Neutrophil (primary cell): ENCODE results near the gene TNFRSF13B.

Source experiments
- H3K27ac ChIP-seq: fragments of 200-600 bp; sonication (generic); 2 replicates; pipeline ENCODE4 v1.5.1; 2016; ENCODE audit warnings: mild to moderate bottlenecking, moderate library complexity
- H3K27me3 ChIP-seq: fragments of 200-600 bp; sonication (generic); 2 replicates; pipeline ENCODE4 v1.6.0; 2016; ENCODE audit warnings: mild to moderate bottlenecking
- H3K36me3 ChIP-seq: fragments of 200-600 bp; sonication (generic); 2 replicates; pipeline ENCODE4 v1.5.1; 2017
- H3K4me1 ChIP-seq, 2 experiments: fragments of 200-600 bp in 1 of 2; sonication (generic) in 1 of 2; 1 replicate in 1 of 2; 2 replicates in 1 of 2; pipeline versions ENCODE4 v1.5.1 to v1.6.1; 2013 to 2016; ENCODE audit warnings: low read depth in 1 of 2, low read length in 1 of 2, mild to moderate bottlenecking in 1 of 2, moderate library complexity in 1 of 2; ENCODE audit not compliant: control insufficient read depth in 1 of 2, insufficient read depth in 1 of 2
- H3K4me3 ChIP-seq, 2 experiments: fragments of 200-600 bp in 1 of 2; sonication (generic) in 1 of 2; 1 replicate in 1 of 2; 2 replicates in 1 of 2; pipeline ENCODE4 v1.5.1; 2013 to 2016; ENCODE audit warnings: low read depth in 1 of 2, low read length in 1 of 2, mild to moderate bottlenecking in 1 of 2, moderate library complexity in 1 of 2
- H3K9me3 ChIP-seq: fragments of 200-600 bp; sonication (generic); 2 replicates; pipeline ENCODE4 v1.5.1; 2016
- CTCF ChIP-seq: fragments of 200-600 bp; sonication (generic); IDR thresholded peaks from 2 replicates; pipeline ENCODE4 v1.5.1; 2016; ENCODE audit warnings: antibody characterized with exemption

TNFRSF13B gene

GRCh38 chr17:16940116-16940881 is 31.6 kb downstream of the TNFRSF13B start:
- no peaks in the 10 kb centered on the region for H3K4me1 ChIP-seq
- no peak for TF ChIP-seq CTCF

GRCh38 chr17:16939606-16940115 is 32.3 kb downstream of the TNFRSF13B start:
- H3K4me1 ChIP-seq = no peaks in the 10 kb centered on the region
- peaks cover 19% of the 10 kb centered on the region for H3K27me3 ChIP-seq
- no peak for TF ChIP-seq CTCF

More at GRCh38 chr17:16940116-16940881, 31.6 kb downstream of the TNFRSF13B start:
- H3K4me3 ChIP-seq = no peak overlapping the region
- no peaks in the 10 kb centered on the region for H3K9me3 ChIP-seq
- peaks cover 19% of the 10 kb centered on the region for H3K27me3 ChIP-seq
- H3K27ac ChIP-seq = no peak overlapping the region
- H3K36me3 ChIP-seq = no peaks in the 10 kb centered on the region

GRCh38 chr17:16939208-16939576 is 32.7 kb downstream of the TNFRSF13B start:
- no peaks in the 10 kb centered on the region for H3K4me1 ChIP-seq
- H3K9me3 ChIP-seq = no peaks in the 10 kb centered on the region
- no peak overlapping the region for H3K27ac ChIP-seq
- H3K4me3 ChIP-seq = no peak overlapping the region
- TF ChIP-seq CTCF = no peak
- peaks cover 19% of the 10 kb centered on the region for H3K27me3 ChIP-seq
- no peaks in the 10 kb centered on the region for H3K36me3 ChIP-seq

More at GRCh38 chr17:16939606-16940115, 32.3 kb downstream of the TNFRSF13B start:
- Histone ChIP-seq H3K36me3 (no peaks in the 10 kb centered on the region), H3K9me3 (no peaks in the 10 kb centered on the region), H3K27ac (no peak overlapping the region), H3K4me3 (no peak overlapping the region)

GRCh38 chr17:16938496-16939207 is 33.3 kb downstream of the TNFRSF13B start:
- Histone ChIP-seq H3K4me1 (no peaks in the 10 kb centered on the region), H3K4me3 (no peak overlapping the region), H3K27ac (no peak overlapping the region), H3K36me3 (no peaks in the 10 kb centered on the region), H3K27me3 (peaks cover 19% of the 10 kb centered on the region), H3K9me3 (no peaks in the 10 kb centered on the region)
- TF ChIP-seq CTCF = no peak

GRCh38 chr17:16938031-16938430 is 33.9 kb downstream of the TNFRSF13B start:
- no peak for TF ChIP-seq CTCF
- H3K9me3 ChIP-seq = no peaks in the 10 kb centered on the region
- H3K27me3 ChIP-seq = peaks cover 19% of the 10 kb centered on the region
- H3K4me3 ChIP-seq = no peak overlapping the region
- no peaks in the 10 kb centered on the region for H3K4me1 ChIP-seq
- H3K27ac ChIP-seq = no peak overlapping the region
- no peaks in the 10 kb centered on the region for H3K36me3 ChIP-seq
